HG02885 (cell line): ENCODE measurements around the gene SLC6A16.
"Not testable (repeated sequence)": the region's sequence is repeated elsewhere in the genome, so short reads cannot be mapped to it uniquely, and the experiment has no call there.

Experiments
- ATAC-seq: cut with Tn5 transposase; IDR thresholded peaks from one replicate; pipeline ENCODE4 v1.9.1; 2021; ENCODE audit warnings: mild to moderate bottlenecking; ENCODE audit not compliant: unreplicated experiment, poor library complexity

Gene SLC6A16

DNA sequence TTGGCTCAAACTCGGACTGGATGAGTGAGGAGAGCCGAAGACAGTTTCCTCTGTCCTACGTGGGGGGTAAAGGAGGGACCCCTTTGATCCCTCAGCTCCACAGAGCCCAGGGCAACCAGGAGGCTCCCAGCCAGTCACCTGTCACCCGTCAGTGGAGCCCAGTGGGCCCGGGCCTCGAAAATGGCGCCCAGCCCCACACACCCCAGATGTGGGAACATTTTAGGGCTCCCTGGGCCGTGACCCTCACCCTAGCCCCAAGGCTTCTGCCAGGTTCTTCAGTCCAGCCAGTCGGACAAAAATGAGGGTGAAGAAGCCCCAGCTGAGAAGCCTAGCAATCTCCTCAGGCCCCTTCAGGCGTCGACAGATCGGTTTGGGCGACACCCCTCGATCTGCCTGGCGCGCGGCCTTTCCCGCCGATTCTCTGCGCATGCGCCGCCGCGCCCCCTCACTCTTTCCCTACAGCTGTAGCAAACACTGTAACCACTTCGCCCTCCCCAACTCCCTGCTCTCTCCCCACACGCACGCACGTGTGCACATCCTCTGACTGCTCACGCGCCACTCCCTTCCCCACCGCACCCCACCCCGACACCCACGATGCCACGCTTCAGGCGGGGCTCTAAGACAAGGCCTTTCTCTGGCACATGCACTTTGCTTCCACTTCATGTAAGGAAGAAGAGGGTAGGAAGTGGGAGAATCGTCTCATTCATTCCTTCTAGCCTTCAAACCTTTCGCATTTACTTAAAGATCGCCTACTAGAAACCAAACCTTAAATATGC lies at the start of gene SLC6A16:
Gene SLC6A16 (minus strand): TSS at position 391 of the 776 bp plus-strand sequence. CDS start 13,844 bp downstream, outside the sequence.
- no peak for ATAC-seq

- ATAC-seq = not testable (repeated sequence)
Observed at GRCh38 chr19:49373174-49373573, 48.2 kb upstream of the SLC6A16 start.

- no peak for ATAC-seq
Observed at GRCh38 chr19:49371184-49371583, 46.2 kb upstream of the SLC6A16 start.

- ATAC-seq = no peak
Observed at GRCh38 chr19:49368711-49369358, 43.8 kb upstream of the SLC6A16 start.

DNA sequence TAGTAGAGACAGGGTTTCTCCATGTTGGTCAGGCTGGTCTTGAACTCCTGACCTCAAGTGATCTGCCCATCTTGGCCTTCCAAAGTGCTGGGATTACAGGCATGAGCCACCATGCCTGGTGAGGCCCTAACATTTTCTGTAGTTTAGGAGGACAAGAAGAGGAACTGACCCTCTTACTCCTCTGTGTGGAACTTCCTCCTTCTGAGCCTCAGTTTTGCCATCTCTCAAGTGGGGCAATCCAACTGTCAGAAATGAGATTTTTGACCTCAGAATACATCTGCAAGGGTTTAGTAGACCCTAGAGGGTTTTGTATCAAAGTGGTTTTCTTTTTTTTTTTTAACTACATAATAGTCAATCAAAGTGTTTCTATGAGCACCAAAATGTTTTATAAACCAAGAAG lies 41.1 kb upstream of the SLC6A16 start:
- ATAC-seq = no peak

- ATAC-seq = no peak
Observed at GRCh38 chr19:49364083-49364737, 39.2 kb upstream of the SLC6A16 start.

- peak; percentile 74 for ATAC-seq
Observed at GRCh38 chr19:49363268-49364082, 38.5 kb upstream of the SLC6A16 start, which contains the start of gene DKKL1. Gene DKKL1, plus strand, starts transcription at chr19:49363877. Its CDS starts 122 bp downstream, at chr19:49363999.

- ATAC-seq = no peak
Observed at GRCh38 chr19:49362929-49363267, 37.9 kb upstream of the SLC6A16 start.

- no peak for ATAC-seq
Observed at GRCh38 chr19:49362048-49362928, 37.3 kb upstream of the SLC6A16 start, which contains the start of gene TEAD2. Gene TEAD2, minus strand, starts transcription at chr19:49362416. Its CDS starts 2,341 bp downstream, at chr19:49360075.

GRCh38 chr19:49361438-49362047 lies 36.6 kb upstream of the SLC6A16 start:
- no peak for ATAC-seq

DNA sequence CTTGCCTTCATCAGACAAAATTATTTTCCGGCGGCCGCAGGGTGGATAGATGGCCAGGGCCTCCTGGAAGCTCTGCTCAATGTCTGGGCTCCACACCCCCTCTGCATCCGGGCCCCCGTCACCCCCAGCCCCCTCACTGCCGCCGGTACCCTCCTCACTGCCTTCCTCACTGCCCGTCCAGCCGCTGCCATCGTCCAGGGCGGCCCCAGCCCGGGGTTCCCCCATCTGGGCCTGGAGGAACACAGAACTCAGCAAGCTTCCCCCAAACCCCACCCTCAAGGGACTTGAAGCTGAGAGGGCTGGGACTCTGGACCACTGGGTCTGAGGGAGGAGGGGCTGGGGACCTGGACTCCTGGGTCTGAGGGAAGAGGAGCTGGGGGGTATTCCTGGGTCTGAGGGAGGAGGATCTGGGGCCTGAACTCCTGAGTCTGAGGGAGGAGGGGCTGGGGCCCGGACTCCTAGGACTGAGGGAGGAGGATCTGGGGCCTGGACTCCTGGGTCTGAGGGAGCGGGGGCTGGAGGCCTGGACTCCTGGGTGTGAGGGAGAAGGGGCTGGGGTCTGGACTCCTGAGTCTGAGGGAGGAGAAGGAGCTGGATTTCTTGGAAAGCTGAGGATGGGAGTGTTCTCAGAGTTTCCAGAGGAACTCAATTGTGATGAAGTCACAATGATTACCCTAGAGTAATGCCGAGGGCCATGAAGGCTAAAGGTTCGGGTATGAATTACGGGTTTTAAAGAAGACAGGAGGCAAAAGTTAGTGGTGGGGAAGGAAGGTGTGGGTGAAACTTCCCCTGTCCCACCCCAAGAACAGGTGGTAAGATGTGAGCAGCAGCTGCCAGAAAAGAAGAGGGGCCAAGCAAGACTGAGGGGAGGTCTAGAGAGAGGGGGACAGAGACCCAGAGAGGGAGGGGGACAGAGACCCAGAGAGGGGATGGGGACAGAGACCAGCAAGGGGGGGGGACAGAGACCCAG lies 35.1 kb upstream of the SLC6A16 start:
- ATAC-seq = no peak

DNA sequence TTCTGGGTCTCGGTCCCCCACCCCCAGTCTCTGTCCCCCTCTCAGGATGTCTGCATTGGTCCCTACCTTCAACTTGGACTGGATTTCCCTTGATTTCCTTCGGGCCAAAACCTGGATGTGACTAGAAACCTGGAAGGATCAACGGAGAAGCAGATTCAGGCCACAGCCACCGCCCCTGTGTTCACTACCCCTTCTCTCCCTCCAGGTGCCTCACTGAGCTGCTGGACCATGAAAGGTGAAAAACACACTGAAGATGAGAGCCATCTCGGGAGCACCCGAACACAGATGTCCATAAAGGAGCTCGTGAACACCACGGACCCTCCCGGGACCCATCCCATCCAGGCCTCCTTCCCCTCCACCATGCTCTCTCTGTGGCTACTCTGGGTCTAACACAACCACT lies 32.2 kb upstream of the SLC6A16 start:
- ATAC-seq = no peak

DNA sequence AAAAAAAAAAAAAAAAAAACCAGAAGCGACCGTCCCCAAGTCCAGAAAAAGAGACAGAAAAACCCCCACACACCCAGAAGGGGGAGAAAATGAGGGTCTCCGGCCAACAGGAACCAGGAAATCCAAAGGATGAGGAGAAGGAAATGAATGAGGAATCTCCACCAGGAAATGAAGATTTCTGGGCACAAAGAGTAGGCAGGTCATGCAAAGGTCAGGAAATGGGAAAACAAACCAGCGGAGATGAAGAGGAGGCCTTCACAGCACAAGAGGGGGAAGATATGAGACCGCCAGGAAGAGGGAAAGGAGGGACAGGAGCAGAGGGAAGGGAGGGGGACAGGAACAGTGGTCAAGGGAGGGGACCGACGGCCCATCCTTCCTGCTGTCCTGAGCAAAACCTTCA lies 31.4 kb upstream of the SLC6A16 start:
- no peak for ATAC-seq

GRCh38 chr19:49355909-49356353 lies 30.9 kb upstream of the SLC6A16 start:
- ATAC-seq = no peak

DNA sequence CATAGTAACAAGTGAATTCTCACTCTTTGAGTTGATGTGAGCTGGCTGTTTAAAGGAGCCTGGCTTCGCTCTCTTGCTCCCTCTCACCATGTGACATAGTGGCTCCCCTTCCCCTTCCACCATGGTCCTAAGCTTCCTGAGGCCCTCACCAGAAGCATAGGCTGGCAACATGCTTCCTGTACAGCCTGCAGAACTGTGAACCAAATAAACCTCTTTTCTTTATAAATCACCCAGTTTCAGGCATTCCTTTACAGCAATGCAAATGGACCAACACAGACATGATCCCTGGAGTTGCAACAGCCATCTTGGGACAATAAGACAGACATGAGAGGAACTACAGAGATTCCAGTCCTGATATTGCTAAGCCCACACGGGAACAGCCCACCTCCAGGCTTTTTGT lies 24.6 kb upstream of the SLC6A16 start:
- ATAC-seq = no peak

- no peak for ATAC-seq
Observed at GRCh38 chr19:49348305-49349189, 23.6 kb upstream of the SLC6A16 start.

GRCh38 chr19:49347835-49348234 lies 22.8 kb upstream of the SLC6A16 start:
- ATAC-seq = no peak
